Measurements from ENCODE around the gene MCC.

The MCC gene

GRCh38 chr5:113218200-113218599 is 270.1 kb downstream of the MCC start:
- no peak for DNase-seq

GRCh38 chr5:113217619-113218184 is 270.6 kb downstream of the MCC start:
- no peak for DNase-seq

- DNase-seq, result no peak
These were observed 271.7 kb downstream of the MCC start for GRCh38 chr5:113216545-113216944.

GRCh38 chr5:113215401-113216060 is 272.7 kb downstream of the MCC start:
- DNase-seq, result no peak

GRCh38 chr5:113214606-113215323 is 273.5 kb downstream of the MCC start:
- no peak for DNase-seq

- DNase-seq, result no peak
These were observed 274.5 kb downstream of the MCC start for GRCh38 chr5:113213551-113214425.

GRCh38 chr5:113212244-113212920 is 275.9 kb downstream of the MCC start:
- no peak for DNase-seq

- DNase-seq, result no peak
These were observed 278.8 kb downstream of the MCC start for GRCh38 chr5:113209498-113209897.

GRCh38 chr5:113205807-113206206 is 282.4 kb downstream of the MCC start:
- DNase-seq, result peak in 1 of 2 experiments; percentile 7

GRCh38 chr5:113205323-113205722 is 282.9 kb downstream of the MCC start:
- no peak for DNase-seq

- DNase-seq, result no peak
These were observed 283.6 kb downstream of the MCC start for GRCh38 chr5:113204525-113205161.

GRCh38 chr5:113203916-113204315 is 284.3 kb downstream of the MCC start:
- DNase-seq, result no peak

- no peak for DNase-seq
These were observed 285.2 kb downstream of the MCC start for GRCh38 chr5:113202746-113203716.

GRCh38 chr5:113202287-113202686 is 286.0 kb downstream of the MCC start:
- no peak for DNase-seq

GRCh38 chr5:113201715-113202114 is 286.5 kb downstream of the MCC start:
- no peak for DNase-seq

- DNase-seq, result no peak
These were observed 288.9 kb downstream of the MCC start for GRCh38 chr5:113199122-113199905.

GRCh38 chr5:113197456-113198200 is 290.6 kb downstream of the MCC start:
- no peak for DNase-seq

GRCh38 chr5:113195771-113196170 is 292.5 kb downstream of the MCC start:
- no peak for DNase-seq

GRCh38 chr5:113195251-113195650 is 293.0 kb downstream of the MCC start:
- DNase-seq, result no peak
